ENCODE results near the gene C2CD4D. TPM values are rescaled to one million over a fixed set of nuclear protein-coding genes. Genes with fewer than 3 reads are reported as not detected.

The C2CD4D gene
- total RNA-seq, 1 experiment from 2014 or later, result 0.79 TPM

- Histone ChIP-seq H2BK12ac (ENCODE audit: insufficient read length, low read depth, low read length) (no peak overlapping the region), H4K8ac (replicated peaks; ENCODE audit: insufficient read length, low read depth, low read length) (no peak overlapping the region), H3K56ac (ENCODE audit: insufficient read length, low read depth, low read length) (no peak overlapping the region), H4K5ac (ENCODE audit: insufficient read length, low read depth, low read length) (no peak overlapping the region), H3K79me1 (ENCODE audit: insufficient read depth, low read depth, low read length, poor library complexity, severe bottlenecking) (no peaks in the 10 kb centered on the region), H3K9ac (ENCODE audit: extremely low read depth, insufficient read length, low read length) (no peak overlapping the region), H3K9me3 (ENCODE audit: control insufficient read depth, low read depth, low read length) (no peaks in the 10 kb centered on the region), H3K23ac (ENCODE audit: insufficient read length, low read depth, low read length) (no peak overlapping the region), H2AFZ (ENCODE audit: low read length) (no peak overlapping the region), H2BK5ac (ENCODE audit: insufficient read length, low read length) (no peak overlapping the region), H3K4me1 (ENCODE audit: insufficient read depth, low read length) (no peaks in the 10 kb centered on the region), H3K23me2 (ENCODE audit: insufficient read length, low read depth, low read length, poor library complexity, severe bottlenecking) (no peaks in the 10 kb centered on the region), H3T11ph (ENCODE audit: low read length) (no peak overlapping the region), H3K4ac (ENCODE audit: low read depth, low read length) (no peak overlapping the region), H3K79me2 (ENCODE audit: insufficient read depth, low read length) (no peaks in the 10 kb centered on the region), H4K20me1 (ENCODE audit: control insufficient read depth, insufficient read depth, insufficient read length) (no peaks in the 10 kb centered on the region), H3K27ac (ENCODE audit: insufficient read length, low read depth, low read length) (no peak overlapping the region), H3K18ac (ENCODE audit: insufficient read length, low read depth, low read length) (no peak overlapping the region), H2BK20ac (ENCODE audit: low read depth, low read length, poor library complexity, severe bottlenecking) (no peak overlapping the region), H3K27me3 (ENCODE audit: insufficient read depth, low read length) (0 out of 2 replicates have a peak, but pooled peaks cover 2% of the 10 kb centered on the region), H3K4me2 (ENCODE audit: insufficient read depth, insufficient read length, low read length) (no peak overlapping the region), H2AK5ac (ENCODE audit: insufficient read length, low read length) (no peak overlapping the region), H3K14ac (ENCODE audit: insufficient read depth, low read length) (no peak overlapping the region), H2BK15ac (ENCODE audit: low read depth, low read length) (no peak overlapping the region), H4K91ac (ENCODE audit: insufficient read length, low read depth, low read length) (no peak overlapping the region), H2BK120ac (ENCODE audit: low read depth, low read length, poor library complexity, severe bottlenecking) (no peak overlapping the region)
- Mint-ChIP-seq H3K4me3 (no peak overlapping the region), H3K4me1 (peaks cover 3 to 15% of the 10 kb centered on the region in 2 experiments; a peak in 2 of 4 replicates), H3K9me3 (no peaks in the 10 kb centered on the region), H3K27ac (no peak overlapping the region), H3K36me3 (ENCODE audit: insufficient read depth in 1 of 3, low read depth in 3 of 3) (no peaks in the 10 kb centered on the region), H3K27me3 (ENCODE audit: low read depth) (peaks cover 11% of the 10 kb centered on the region)
- no peak for TF ChIP-seq CTCF (conservative IDR thresholded peaks at IDR 0.05)
- DNase-seq, result no peak
- WGBS (ENCODE audit: extremely low coverage, insufficient read length, low lambda C conversion rate), result no CpG with 5 or more reads among the region's 3 CpGs
Observed at GRCh38 chr1:151803915-151804314, 35.7 kb downstream of the C2CD4D start.

Data from H9 (cell line).